Fibroblast of skin of left biceps (primary cell): ENCODE measurements around the gene PHF21A.
"Not testable (repeated sequence)": the region's sequence is repeated elsewhere in the genome, so short reads cannot be mapped to it uniquely, and the experiment has no call there.

ENCODE experiments used
- DNase-seq, 2 experiments: peaks; one replicate each; pipeline ENCODE4 v3.0.0-alpha.2; 2013; ENCODE audit warnings: low read depth in 2 of 2

The PHF21A gene

GRCh38 chr11:45921561-45922424 lies 199.5 kb downstream of the PHF21A start:
- DNase-seq = no peak

- no peak for DNase-seq
These were observed 200.4 kb downstream of the PHF21A start for GRCh38 chr11:45920531-45921477.

- DNase-seq = no peak
These were observed 201.3 kb downstream of the PHF21A start for GRCh38 chr11:45919806-45920530.

GRCh38 chr11:45918962-45919675 lies 202.1 kb downstream of the PHF21A start:
- no peak for DNase-seq

- DNase-seq = no peak
These were observed 202.8 kb downstream of the PHF21A start for GRCh38 chr11:45918331-45918941.

GRCh38 chr11:45917623-45918330 lies 203.5 kb downstream of the PHF21A start, which contains the start of gene PEX16:
TSS of gene PEX16 (minus strand) at chr11:45917877. CDS start at chr11:45917811, 66 bp downstream.
- peak; percentile 99 for DNase-seq

- no peak for DNase-seq
These were observed 204.0 kb downstream of the PHF21A start for GRCh38 chr11:45917286-45917622.

- no peak for DNase-seq
These were observed 205.8 kb downstream of the PHF21A start for GRCh38 chr11:45915446-45915845.

- no peak for DNase-seq
These were observed 207.2 kb downstream of the PHF21A start for GRCh38 chr11:45913942-45914635.

- no peak for DNase-seq
These were observed 207.7 kb downstream of the PHF21A start for GRCh38 chr11:45913514-45913913.

GRCh38 chr11:45910623-45911022 lies 210.6 kb downstream of the PHF21A start:
- no peak for DNase-seq

GRCh38 chr11:45909594-45910475 lies 211.4 kb downstream of the PHF21A start:
- no peak for DNase-seq

- DNase-seq = no peak
These were observed 213.3 kb downstream of the PHF21A start for GRCh38 chr11:45907911-45908370.

GRCh38 chr11:45906965-45907611 lies 214.2 kb downstream of the PHF21A start, which contains the start of gene FREY1:
TSS of gene FREY1 (minus strand) at chr11:45907271. CDS start at chr11:45907245, 26 bp downstream.
- DNase-seq = no peak

- DNase-seq = no peak
These were observed 215.1 kb downstream of the PHF21A start for GRCh38 chr11:45906096-45906682.

GRCh38 chr11:45905576-45905975 lies 215.7 kb downstream of the PHF21A start:
- DNase-seq = not testable (repeated sequence)

GRCh38 chr11:45905095-45905494 lies 216.2 kb downstream of the PHF21A start:
- no peak for DNase-seq
